GM13976 (cell line): ENCODE measurements around the gene ABCC4.
A peak's percentile ranks its signal among the peaks of the same experiment; 100 is the strongest.

ENCODE experiments used
- DNase-seq: peaks from one replicate; pipeline ENCODE4 v3.0.0; 2012; ENCODE audit warnings: low spot score
- CTCF ChIP-seq: IDR thresholded peaks from 2 replicates; pipeline ENCODE4 v1.5.1; 2012; ENCODE audit warnings: borderline replicate concordance, mild to moderate bottlenecking; ENCODE audit not compliant: insufficient read depth; ENCODE audit errors: extremely low read depth, missing control alignments, control extremely low read depth
- in situ Hi-C: fragments of 300-500 bp; cut with MboI; formaldehyde crosslinking; loops from one replicate; pipeline ENCODE4 v1.12.0; 2022; ENCODE audit warnings: low sequenced_read_pairs, mixed read lengths, inconsistent platforms; ENCODE audit not compliant: unreplicated experiment

ABCC4 gene

DNA sequence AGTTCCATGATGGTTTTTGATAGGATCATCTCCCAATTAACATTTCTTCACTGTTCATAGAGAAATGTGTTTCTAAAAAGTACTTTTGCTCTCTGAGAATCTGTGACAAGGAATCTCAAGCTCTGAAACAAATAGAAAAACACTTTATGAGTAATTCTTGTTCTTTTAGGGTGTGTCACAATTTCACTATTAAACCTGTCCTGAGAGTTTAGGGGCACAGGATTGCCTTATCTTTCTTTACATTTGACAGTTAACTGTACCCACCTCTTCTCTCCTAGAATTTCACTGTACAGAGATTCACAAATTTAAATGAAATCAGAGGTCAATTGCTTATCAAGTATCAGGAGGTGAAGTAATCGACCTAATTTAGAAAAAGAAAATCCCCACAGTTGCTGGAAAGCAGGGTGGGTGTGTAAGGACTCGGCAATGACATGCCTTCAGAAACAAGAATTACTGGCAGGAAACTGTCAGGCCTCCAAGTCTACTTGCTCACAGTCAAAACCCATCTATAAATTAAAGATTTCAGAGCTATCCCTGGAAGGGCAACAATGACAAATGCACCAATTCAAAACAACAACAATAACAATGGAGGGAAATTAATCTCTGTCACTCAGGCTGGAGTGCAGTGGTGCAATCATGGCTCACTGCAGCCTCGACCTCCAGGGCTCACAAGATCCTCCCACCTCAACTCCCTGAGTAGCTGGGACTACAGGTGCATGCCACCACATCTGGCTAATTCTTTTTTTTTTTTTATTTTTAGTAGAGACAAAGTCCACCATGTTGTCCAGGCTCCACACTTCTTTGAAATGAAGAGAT, 250.2 kb downstream of the ABCC4 start:
- no peak for TF ChIP-seq CTCF
- in situ Hi-C loops = no loop called here
- DNase-seq = peak; percentile 43

GRCh38 chr13:95049772-95050171, 251.5 kb downstream of the ABCC4 start:
- peak; percentile 17 for DNase-seq
- TF ChIP-seq CTCF = no peak
- in situ Hi-C loops = no loop called here

DNA sequence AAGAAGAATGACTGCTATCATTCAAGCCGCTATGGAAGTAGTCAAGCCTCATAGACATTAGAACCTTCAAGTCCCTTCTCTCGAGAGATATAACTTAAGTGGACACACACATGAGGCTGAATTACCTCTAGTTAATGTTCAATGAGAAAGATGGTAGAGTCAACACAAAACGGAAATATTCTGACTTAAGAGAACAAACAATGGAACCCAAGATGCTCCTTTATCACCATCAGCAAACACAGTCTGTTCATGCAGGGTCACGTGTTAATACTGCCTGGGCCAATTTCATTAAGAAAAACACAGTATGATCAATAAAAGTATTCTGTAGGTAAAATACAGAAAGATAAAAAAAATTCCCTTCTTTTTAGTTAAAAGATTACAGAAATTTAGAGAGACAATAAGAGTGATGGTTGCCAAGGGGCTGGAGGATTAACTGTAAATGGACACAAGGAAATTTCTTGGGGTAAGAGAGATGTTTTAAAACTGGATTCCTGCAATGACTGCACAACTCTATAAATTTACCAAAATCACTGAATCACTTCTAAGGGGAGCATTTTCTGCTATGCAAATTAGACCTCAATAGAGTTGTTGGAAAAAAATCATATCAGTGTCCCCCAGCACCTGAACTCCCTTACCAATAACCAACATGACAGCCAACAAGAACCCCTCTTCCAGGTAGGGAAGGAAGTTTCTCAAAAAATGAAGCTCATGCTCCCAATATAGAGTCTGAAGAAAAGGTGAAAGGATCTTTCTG, 256.6 kb downstream of the ABCC4 start:
- no peak for DNase-seq
- in situ Hi-C loops = no loop called here
- no peak for TF ChIP-seq CTCF

GRCh38 chr13:95039415-95039814, 261.8 kb downstream of the ABCC4 start:
- TF ChIP-seq CTCF = no peak
- no peak for DNase-seq
- in situ Hi-C loops = no loop called here

DNA sequence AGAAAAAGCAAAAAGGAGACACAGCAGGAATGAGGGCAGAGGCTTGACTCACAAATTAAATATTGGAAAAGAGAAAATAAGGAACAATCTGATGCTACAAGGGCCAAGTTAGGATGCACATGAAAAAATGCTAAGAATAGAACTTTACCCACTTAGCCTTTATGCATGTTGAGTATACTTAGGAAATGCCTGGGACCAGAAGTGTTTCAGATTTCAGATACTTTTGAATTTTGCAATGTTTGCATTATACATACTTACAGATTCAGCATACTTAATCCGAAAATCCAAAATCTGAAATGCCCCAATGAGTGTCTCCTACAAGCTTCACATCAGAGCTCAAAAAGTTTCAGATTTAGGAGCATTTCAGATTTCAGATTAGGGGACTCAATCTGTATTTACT, 262.3 kb downstream of the ABCC4 start:
- no peak for TF ChIP-seq CTCF
- no peak for DNase-seq
- in situ Hi-C loops = no loop called here

DNA sequence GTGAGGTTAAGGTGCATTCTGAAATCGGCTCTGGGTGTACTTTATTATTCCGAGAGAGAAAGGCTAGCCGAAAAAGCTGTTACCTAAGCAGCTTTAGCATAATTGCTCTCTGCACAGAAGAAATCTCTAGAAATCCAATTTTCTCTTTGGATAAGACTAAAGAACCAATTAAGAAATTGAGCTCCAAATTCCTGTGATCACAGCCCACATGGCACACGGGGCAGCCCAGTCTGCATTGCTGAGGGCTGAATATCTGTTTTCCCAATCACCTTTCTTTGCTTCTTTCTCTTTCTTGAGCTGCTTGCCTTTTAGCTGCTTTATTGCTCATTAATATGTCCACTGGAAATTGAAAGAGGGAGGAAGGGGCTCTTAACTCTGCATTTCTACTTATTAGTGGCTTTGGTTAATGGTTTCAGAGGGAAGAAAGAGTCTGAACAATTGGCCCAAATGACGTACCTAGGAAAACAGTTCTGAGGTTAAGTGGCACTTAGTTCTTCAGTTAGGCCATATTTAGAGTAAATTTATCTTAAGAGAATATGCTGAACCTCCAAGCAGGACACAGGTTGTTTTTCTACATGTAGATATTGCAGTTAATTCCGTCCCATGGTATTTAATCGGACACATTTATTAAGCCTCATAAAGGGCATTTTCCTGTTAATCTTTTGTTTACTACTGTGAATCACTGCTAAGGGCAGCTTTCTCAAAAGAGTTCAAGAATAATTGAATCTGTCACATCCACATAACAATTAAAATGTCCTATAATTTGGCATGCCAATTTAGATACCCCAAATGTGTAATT, 265.7 kb downstream of the ABCC4 start:
- in situ Hi-C loops = no loop called here
- TF ChIP-seq CTCF = no peak
- no peak for DNase-seq
